ENCODE measurements around the gene FSTL4. TPM values are rescaled to one million over a fixed set of nuclear protein-coding genes. Genes with fewer than 3 reads are reported as not detected.

The FSTL4 gene
- total RNA-seq, 2 experiments from 2014 or later = not detected

DNA sequence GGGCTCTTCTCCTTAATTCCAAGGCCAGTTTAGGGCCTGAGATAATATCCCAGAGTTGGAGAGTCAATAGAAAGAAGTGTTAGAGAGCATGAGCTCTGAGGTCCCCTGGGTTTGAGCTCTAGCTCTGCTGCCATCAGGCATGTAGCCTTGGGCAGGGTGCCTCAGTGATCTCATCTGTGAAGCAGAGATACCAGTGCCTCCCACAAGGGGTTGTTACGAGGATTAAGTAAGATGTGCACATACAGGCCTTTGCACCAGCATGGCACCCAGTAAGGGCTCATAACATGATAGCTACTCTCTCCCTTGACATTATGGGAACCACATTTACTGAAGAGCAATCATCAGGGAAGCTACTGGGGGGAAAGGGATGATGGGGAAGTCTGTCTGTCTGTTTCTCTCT lies 294.8 kb downstream of the FSTL4 start:
- no peaks in the 10 kb centered on the region for H3K9me3 ChIP-seq (ENCODE audit: low read length)
- intact Hi-C loops (cut with micrococcal nuclease; ENCODE audit: unreplicated experiment) = no loop called here
- no peak overlapping the region for H3K4me3 ChIP-seq (ENCODE audit: low read depth, low read length, poor library complexity, severe bottlenecking)
- CTCF ChIA-PET (ENCODE audit: unreplicated experiment) = no interaction called here
- BruUV-seq (replicated peaks) = no TSS peak
- H3K9me2 ChIP-seq (ENCODE audit: insufficient read depth, low read length) = no peaks in the 10 kb centered on the region
- H3K36me3 ChIP-seq (ENCODE audit: insufficient read depth, low read length) = no peaks in the 10 kb centered on the region
- TF ChIP-seq EZH2phosphoT487 (IDR thresholded peaks at IDR 0.05; ENCODE audit: borderline replicate concordance, low read depth, low read length) = no peak
- TF ChIP-seq, protein P1, sequence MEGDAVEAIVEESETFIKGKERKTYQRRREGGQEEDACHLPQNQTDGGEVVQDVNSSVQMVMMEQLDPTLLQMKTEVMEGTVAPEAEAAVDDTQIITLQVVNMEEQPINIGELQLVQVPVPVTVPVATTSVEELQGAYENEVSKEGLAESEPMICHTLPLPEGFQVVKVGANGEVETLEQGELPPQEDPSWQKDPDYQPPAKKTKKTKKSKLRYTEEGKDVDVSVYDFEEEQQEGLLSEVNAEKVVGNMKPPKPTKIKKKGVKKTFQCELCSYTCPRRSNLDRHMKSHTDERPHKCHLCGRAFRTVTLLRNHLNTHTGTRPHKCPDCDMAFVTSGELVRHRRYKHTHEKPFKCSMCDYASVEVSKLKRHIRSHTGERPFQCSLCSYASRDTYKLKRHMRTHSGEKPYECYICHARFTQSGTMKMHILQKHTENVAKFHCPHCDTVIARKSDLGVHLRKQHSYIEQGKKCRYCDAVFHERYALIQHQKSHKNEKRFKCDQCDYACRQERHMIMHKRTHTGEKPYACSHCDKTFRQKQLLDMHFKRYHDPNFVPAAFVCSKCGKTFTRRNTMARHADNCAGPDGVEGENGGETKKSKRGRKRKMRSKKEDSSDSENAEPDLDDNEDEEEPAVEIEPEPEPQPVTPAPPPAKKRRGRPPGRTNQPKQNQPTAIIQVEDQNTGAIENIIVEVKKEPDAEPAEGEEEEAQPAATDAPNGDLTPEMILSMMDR (conservative IDR thresholded peaks at IDR 0.05; ENCODE audit: low read length) = no peak
- H3K4me1 ChIP-seq (ENCODE audit: insufficient read depth, low read length, poor library complexity, severe bottlenecking) = no peaks in the 10 kb centered on the region
- POLR2A ChIA-PET = interaction anchor here (0.6 kb wide), 1 partner anchor 42 kb away, joined by 3 read pairs; no protein-coding TSS in a partner anchor
- DNase-seq (ENCODE audit: low spot score) = peak; percentile 6
- no peak overlapping the region for H2AFZ ChIP-seq (ENCODE audit: low read length)
- no peaks in the 10 kb centered on the region for H4K20me1 ChIP-seq (ENCODE audit: insufficient read depth, low read length)
- H3K27ac ChIP-seq (ENCODE audit: low read depth, low read length, poor library complexity, severe bottlenecking) = no peak overlapping the region
- no peaks in the 10 kb centered on the region for H3K79me2 ChIP-seq (ENCODE audit: insufficient read depth, low read depth, low read length)
- H3K4me2 ChIP-seq (ENCODE audit: low read length) = no peak overlapping the region

DNA sequence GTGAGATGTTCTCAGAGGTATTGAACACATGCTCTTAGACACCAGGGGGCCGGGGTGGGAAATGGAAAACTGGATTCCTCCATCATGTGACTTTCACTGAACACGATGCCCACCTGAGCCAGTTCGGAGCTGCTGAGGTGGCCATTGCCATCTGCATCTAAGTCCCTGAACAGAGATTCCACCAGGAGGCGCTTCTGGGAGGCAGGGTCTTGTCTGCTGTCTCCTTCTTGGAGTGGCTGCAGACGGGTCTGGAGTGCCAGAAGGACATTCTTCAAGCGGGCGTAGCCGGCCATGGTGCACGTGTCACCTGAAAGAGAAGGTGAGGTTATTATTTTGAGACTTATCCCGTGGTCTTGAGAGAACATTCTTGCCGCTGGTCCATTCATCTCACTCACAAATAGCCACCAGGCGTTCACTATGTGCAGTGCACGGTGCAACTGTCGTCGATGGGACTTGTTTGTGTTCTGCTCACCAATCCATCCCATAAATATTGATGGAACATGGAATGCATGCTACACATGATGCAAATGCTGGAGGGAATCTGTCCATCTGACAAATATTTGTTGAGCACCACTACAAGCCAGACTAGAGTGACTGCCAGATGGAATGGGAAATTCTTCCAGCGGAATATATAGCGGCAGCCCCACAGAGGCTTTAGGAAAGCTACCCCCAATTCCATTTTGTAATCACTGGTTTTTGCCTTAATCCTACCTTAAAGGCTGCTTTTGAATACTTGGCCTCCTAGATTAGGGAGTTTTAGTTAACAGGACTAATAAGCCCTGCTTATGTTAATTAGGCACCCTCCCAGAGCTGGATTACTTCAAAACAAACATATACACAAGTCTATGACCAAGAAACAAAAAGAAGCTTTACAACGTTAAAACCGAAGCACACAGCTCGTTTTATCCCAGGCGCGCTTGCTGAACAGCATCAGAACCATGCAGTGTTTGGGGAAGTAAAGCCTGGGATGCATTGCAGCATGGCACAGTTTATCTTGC lies 295.7 kb downstream of the FSTL4 start:
- DNase-seq (ENCODE audit: low spot score) = peak; percentile 14
- no peaks in the 10 kb centered on the region for H3K9me2 ChIP-seq (ENCODE audit: insufficient read depth, low read length)
- ChIA-PET POLR2A (interaction anchor here (1.0 kb wide), 1 partner anchor 30 kb away, joined by 3 read pairs; no protein-coding TSS in a partner anchor), CTCF (ENCODE audit: unreplicated experiment) (no interaction called here)
- H3K36me3 ChIP-seq (ENCODE audit: insufficient read depth, low read length) = no peaks in the 10 kb centered on the region
- BruUV-seq (replicated peaks) = no TSS peak
- TF ChIP-seq, protein P1 (conservative IDR thresholded peaks at IDR 0.05; ENCODE audit: low read length) = peak; percentile 64
- no peak for TF ChIP-seq EZH2phosphoT487 (IDR thresholded peaks at IDR 0.05; ENCODE audit: borderline replicate concordance, low read depth, low read length)
- H3K4me2 ChIP-seq (ENCODE audit: low read length) = no peak overlapping the region
- H4K20me1 ChIP-seq (ENCODE audit: insufficient read depth, low read length) = no peaks in the 10 kb centered on the region
- no peak overlapping the region for H3K4me3 ChIP-seq (ENCODE audit: low read depth, low read length, poor library complexity, severe bottlenecking)
- intact Hi-C loops (cut with micrococcal nuclease; ENCODE audit: unreplicated experiment) = no loop called here
- no peaks in the 10 kb centered on the region for H3K9me3 ChIP-seq (ENCODE audit: low read length)
- H3K79me2 ChIP-seq (ENCODE audit: insufficient read depth, low read depth, low read length) = no peaks in the 10 kb centered on the region
- no peaks in the 10 kb centered on the region for H3K4me1 ChIP-seq (ENCODE audit: insufficient read depth, low read length, poor library complexity, severe bottlenecking)
- no peak overlapping the region for H3K27ac ChIP-seq (ENCODE audit: low read depth, low read length, poor library complexity, severe bottlenecking)
- H2AFZ ChIP-seq (ENCODE audit: low read length) = no peak overlapping the region

DNA sequence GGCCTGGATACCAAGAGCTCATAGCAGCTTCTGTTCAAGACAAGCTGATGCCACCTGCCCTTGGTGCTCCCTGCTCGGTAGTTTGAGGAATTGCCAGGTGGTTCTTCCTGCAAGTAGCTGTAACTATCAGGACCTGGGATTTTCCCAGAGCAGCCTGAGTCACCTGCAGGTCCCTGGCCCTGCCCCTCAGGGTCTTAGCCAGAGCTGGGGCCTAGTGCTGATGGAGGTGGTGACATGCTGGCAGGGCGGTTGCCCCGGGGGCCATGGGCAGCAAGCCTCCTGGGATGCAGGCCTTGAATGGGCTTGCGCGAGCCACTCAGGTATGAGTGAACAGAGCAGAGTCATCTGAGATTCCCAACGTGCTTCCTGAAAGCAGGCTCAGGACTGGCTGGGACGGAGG lies 298.3 kb downstream of the FSTL4 start:
- Histone ChIP-seq H3K9me2 (ENCODE audit: insufficient read depth, low read length) (no peaks in the 10 kb centered on the region), H3K79me2 (ENCODE audit: insufficient read depth, low read depth, low read length) (no peaks in the 10 kb centered on the region), H3K36me3 (ENCODE audit: insufficient read depth, low read length) (no peaks in the 10 kb centered on the region), H3K4me3 (ENCODE audit: low read depth, low read length, poor library complexity, severe bottlenecking) (no peak overlapping the region), H3K4me1 (ENCODE audit: insufficient read depth, low read length, poor library complexity, severe bottlenecking) (no peaks in the 10 kb centered on the region), H3K9me3 (ENCODE audit: low read length) (no peaks in the 10 kb centered on the region), H3K27ac (ENCODE audit: low read depth, low read length, poor library complexity, severe bottlenecking) (no peak overlapping the region), H4K20me1 (ENCODE audit: insufficient read depth, low read length) (no peaks in the 10 kb centered on the region), H3K4me2 (ENCODE audit: low read length) (no peak overlapping the region), H2AFZ (ENCODE audit: low read length) (no peak overlapping the region)
- intact Hi-C loops (cut with micrococcal nuclease; ENCODE audit: unreplicated experiment) = no loop called here
- ChIA-PET CTCF (ENCODE audit: unreplicated experiment) (no interaction called here), POLR2A (interaction anchor here (0.7 kb wide), 1 partner anchor 66 kb away, joined by 3 read pairs; no protein-coding TSS in a partner anchor)
- no peak for DNase-seq (ENCODE audit: low spot score)
- BruUV-seq (replicated peaks) = no TSS peak
- TF ChIP-seq, protein P1 (conservative IDR thresholded peaks at IDR 0.05; ENCODE audit: low read length) = no peak
- no peak for TF ChIP-seq EZH2phosphoT487 (IDR thresholded peaks at IDR 0.05; ENCODE audit: borderline replicate concordance, low read depth, low read length)
